ENCODE measurements around the gene TNFRSF18. TPM values are rescaled to one million over a fixed set of nuclear protein-coding genes. Genes with fewer than 3 reads are reported as not detected.

TNFRSF18 gene
- total and polyA plus RNA-seq, 2 donors (not counting 3 experiments of a cell fraction or from before 2014, with no cell fraction given): not detected

DNA sequence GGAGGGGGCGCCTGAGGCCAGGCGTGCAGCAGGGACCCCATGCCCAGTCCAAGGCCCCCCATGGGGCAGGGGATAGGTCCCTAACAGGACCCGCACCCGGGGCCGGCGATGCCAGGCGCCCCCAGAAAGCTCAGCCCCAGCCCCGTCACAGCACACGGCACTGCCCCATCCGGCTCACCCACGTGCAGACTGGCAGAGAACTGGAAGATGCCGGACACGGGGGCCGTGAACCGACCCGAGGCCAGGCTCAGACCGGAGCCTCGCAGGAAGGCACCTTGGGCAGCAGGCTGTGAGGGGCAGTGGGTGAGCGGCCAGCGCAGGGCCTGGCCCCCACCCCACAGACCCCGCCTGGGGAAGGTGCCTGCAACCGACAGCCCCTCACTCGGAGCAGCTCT, 36.9 kb upstream of the TNFRSF18 start:
- ChIA-PET POLR2A (no interaction called here), CTCF (no interaction called here)
- Histone ChIP-seq H3K4me1 (ENCODE audit: control insufficient read depth, extremely low read depth, insufficient read depth, low read length) (no peaks in the 10 kb centered on the region), H3K9ac (replicated peaks; ENCODE audit: extremely low read depth, insufficient read depth, low read length) (no peak overlapping the region), H3K27ac (ENCODE audit: insufficient read depth, low read depth, low read length) (no peak overlapping the region), H3K4me3 (replicated peaks in 1 of 3; ENCODE audit: insufficient read depth in 1 of 3, low read depth in 1 of 3, low read length in 3 of 3) (no peak overlapping the region), H3K36me3 (ENCODE audit: control insufficient read depth in 2 of 2, extremely low read depth in 1 of 2, insufficient read depth in 2 of 2, low read length in 2 of 2) (no peaks in the 10 kb centered on the region), H3K4me2 (ENCODE audit: insufficient read depth, low read length) (no peak overlapping the region), H4K20me1 (replicated peaks; ENCODE audit: control insufficient read depth, extremely low read depth, insufficient read depth, low read length) (no peaks in the 10 kb centered on the region), H2AFZ (ENCODE audit: low read depth, low read length) (no peak overlapping the region), H3K9me1 (replicated peaks; ENCODE audit: control insufficient read depth, extremely low read depth, insufficient read depth, low read length) (no peaks in the 10 kb centered on the region), H3K79me2 (ENCODE audit: control insufficient read depth, insufficient read depth, low read length) (no peaks in the 10 kb centered on the region), H3K9me3 (replicated peaks; ENCODE audit: control insufficient read depth, insufficient read depth, low read length) (no peaks in the 10 kb centered on the region), H3K27me3 (ENCODE audit: control insufficient read depth in 2 of 2, insufficient read depth in 2 of 2, low read length in 2 of 2) (peaks cover 10 to 14% of the 10 kb centered on the region in 2 experiments)
- TF ChIP-seq FOS (IDR thresholded peaks at IDR 0.05; ENCODE audit: borderline replicate concordance, insufficient read depth, low read length): no peak
- TF ChIP-seq GATA2 (IDR thresholded peaks at IDR 0.05; ENCODE audit: insufficient read depth, insufficient read length, low read depth, low read length): no peak
- TF ChIP-seq, protein P1, sequence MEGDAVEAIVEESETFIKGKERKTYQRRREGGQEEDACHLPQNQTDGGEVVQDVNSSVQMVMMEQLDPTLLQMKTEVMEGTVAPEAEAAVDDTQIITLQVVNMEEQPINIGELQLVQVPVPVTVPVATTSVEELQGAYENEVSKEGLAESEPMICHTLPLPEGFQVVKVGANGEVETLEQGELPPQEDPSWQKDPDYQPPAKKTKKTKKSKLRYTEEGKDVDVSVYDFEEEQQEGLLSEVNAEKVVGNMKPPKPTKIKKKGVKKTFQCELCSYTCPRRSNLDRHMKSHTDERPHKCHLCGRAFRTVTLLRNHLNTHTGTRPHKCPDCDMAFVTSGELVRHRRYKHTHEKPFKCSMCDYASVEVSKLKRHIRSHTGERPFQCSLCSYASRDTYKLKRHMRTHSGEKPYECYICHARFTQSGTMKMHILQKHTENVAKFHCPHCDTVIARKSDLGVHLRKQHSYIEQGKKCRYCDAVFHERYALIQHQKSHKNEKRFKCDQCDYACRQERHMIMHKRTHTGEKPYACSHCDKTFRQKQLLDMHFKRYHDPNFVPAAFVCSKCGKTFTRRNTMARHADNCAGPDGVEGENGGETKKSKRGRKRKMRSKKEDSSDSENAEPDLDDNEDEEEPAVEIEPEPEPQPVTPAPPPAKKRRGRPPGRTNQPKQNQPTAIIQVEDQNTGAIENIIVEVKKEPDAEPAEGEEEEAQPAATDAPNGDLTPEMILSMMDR (IDR thresholded peaks at IDR 0.05; ENCODE audit: extremely low read depth in 1 of 2, insufficient read depth in 1 of 2, low read depth in 1 of 2, low read length in 2 of 2): no peak
- no peak for TF ChIP-seq JUN (IDR thresholded peaks at IDR 0.05; ENCODE audit: borderline replicate concordance, insufficient read depth, insufficient read length, low read depth)
- no peak for TF ChIP-seq POLR2AphosphoS5 (IDR thresholded peaks at IDR 0.05; ENCODE audit: insufficient read depth, low read depth, low read length)
- TF ChIP-seq MYC (IDR thresholded peaks at IDR 0.05; ENCODE audit: low read depth, low read length): no peak
- TF ChIP-seq POLR2A (IDR thresholded peaks at IDR 0.05; ENCODE audit: low read depth, low read length): no peak
- no peak for TF ChIP-seq EZH2 (IDR thresholded peaks at IDR 0.05; ENCODE audit: borderline replicate concordance, low read depth, low read length, severe bottlenecking)
- TF ChIP-seq, protein P2, sequence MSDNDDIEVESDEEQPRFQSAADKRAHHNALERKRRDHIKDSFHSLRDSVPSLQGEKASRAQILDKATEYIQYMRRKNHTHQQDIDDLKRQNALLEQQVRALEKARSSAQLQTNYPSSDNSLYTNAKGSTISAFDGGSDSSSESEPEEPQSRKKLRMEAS (IDR thresholded peaks at IDR 0.05; ENCODE audit: insufficient read depth, insufficient read length): no peak
- no peak for DNase-seq (ENCODE audit: low read depth, low spot score)
- dilution Hi-C loops (cut with MboI; ENCODE audit: extremely low pct_ligation_motif_present, low sequenced_read_pairs): no loop called here
- FAIRE-seq: no peak
- intact Hi-C loops (cut with micrococcal nuclease): no loop called here
- no TSS peak for BruUV-seq (replicated peaks)

Measured in endothelial cell of umbilical vein (primary cell).